ENCODE measurements around the gene PLCL2.

PLCL2 gene

GRCh38 chr3:16884748-16885592, at the start of gene PLCL2:
TSS of gene PLCL2 (plus strand) at chr3:16884955. CDS start at chr3:16885040, 85 bp downstream.
- no peak for FAIRE-seq

- no peak for FAIRE-seq
Measured at GRCh38 chr3:16836505-16837237, 48.1 kb upstream of the PLCL2 start.

GRCh38 chr3:16837602-16838001, 47.2 kb upstream of the PLCL2 start:
- FAIRE-seq, result no peak

- no peak for FAIRE-seq
Measured at GRCh38 chr3:16838561-16838960, 46.2 kb upstream of the PLCL2 start.

- no peak for FAIRE-seq
Measured at GRCh38 chr3:16839271-16840100, 45.3 kb upstream of the PLCL2 start.

GRCh38 chr3:16840101-16840424, 44.7 kb upstream of the PLCL2 start:
- no peak for FAIRE-seq

GRCh38 chr3:16841041-16841753, 43.6 kb upstream of the PLCL2 start:
- FAIRE-seq, result no peak

- FAIRE-seq, result no peak
Measured at GRCh38 chr3:16841904-16842271, 42.9 kb upstream of the PLCL2 start.

- no peak for FAIRE-seq
Measured at GRCh38 chr3:16842272-16843270, 42.2 kb upstream of the PLCL2 start.

GRCh38 chr3:16844222-16844621, 40.5 kb upstream of the PLCL2 start:
- no peak for FAIRE-seq

- FAIRE-seq, result no peak
Measured at GRCh38 chr3:16844791-16845190, 40.0 kb upstream of the PLCL2 start.

GRCh38 chr3:16846373-16847080, 38.2 kb upstream of the PLCL2 start:
- FAIRE-seq, result no peak

GRCh38 chr3:16848007-16848406, 36.7 kb upstream of the PLCL2 start:
- no peak for FAIRE-seq

- FAIRE-seq, result no peak
Measured at GRCh38 chr3:16849229-16849628, 35.5 kb upstream of the PLCL2 start.

- FAIRE-seq, result no peak
Measured at GRCh38 chr3:16849795-16850194, 35.0 kb upstream of the PLCL2 start.

GRCh38 chr3:16855497-16855896, 29.3 kb upstream of the PLCL2 start:
- FAIRE-seq, result no peak

- FAIRE-seq, result no peak
Measured at GRCh38 chr3:16860234-16860633, 24.5 kb upstream of the PLCL2 start.

- FAIRE-seq, result no peak
Measured at GRCh38 chr3:16861432-16861831, 23.3 kb upstream of the PLCL2 start.

GRCh38 chr3:16864610-16865313, 20.0 kb upstream of the PLCL2 start:
- FAIRE-seq, result no peak

- no peak for FAIRE-seq
Measured at GRCh38 chr3:16865335-16865734, 19.4 kb upstream of the PLCL2 start.

Measured in TTC549 (cell line).